Measurements from ENCODE around the gene TMEM14C. TPM values are rescaled to one million over a fixed set of nuclear protein-coding genes. Genes with fewer than 3 reads are reported as not detected.
"Not testable (repeated sequence)": the region's sequence is repeated elsewhere in the genome, so short reads cannot be mapped to it uniquely, and the experiment has no call there.

Gene TMEM14C
- polyA plus RNA-seq, 1 donor from 2014 or later: 124 TPM

GRCh38 chr6:10740061-10740460 is 17.2 kb downstream of the TMEM14C start:
- no peaks in the 10 kb centered on the region for H3K9me2 ChIP-seq (ENCODE audit: insufficient read depth, low read length)
- no peak for TF ChIP-seq MXI1 (conservative IDR thresholded peaks at IDR 0.05; ENCODE audit: poor library complexity, severe bottlenecking)
- TF ChIP-seq, protein P1, sequence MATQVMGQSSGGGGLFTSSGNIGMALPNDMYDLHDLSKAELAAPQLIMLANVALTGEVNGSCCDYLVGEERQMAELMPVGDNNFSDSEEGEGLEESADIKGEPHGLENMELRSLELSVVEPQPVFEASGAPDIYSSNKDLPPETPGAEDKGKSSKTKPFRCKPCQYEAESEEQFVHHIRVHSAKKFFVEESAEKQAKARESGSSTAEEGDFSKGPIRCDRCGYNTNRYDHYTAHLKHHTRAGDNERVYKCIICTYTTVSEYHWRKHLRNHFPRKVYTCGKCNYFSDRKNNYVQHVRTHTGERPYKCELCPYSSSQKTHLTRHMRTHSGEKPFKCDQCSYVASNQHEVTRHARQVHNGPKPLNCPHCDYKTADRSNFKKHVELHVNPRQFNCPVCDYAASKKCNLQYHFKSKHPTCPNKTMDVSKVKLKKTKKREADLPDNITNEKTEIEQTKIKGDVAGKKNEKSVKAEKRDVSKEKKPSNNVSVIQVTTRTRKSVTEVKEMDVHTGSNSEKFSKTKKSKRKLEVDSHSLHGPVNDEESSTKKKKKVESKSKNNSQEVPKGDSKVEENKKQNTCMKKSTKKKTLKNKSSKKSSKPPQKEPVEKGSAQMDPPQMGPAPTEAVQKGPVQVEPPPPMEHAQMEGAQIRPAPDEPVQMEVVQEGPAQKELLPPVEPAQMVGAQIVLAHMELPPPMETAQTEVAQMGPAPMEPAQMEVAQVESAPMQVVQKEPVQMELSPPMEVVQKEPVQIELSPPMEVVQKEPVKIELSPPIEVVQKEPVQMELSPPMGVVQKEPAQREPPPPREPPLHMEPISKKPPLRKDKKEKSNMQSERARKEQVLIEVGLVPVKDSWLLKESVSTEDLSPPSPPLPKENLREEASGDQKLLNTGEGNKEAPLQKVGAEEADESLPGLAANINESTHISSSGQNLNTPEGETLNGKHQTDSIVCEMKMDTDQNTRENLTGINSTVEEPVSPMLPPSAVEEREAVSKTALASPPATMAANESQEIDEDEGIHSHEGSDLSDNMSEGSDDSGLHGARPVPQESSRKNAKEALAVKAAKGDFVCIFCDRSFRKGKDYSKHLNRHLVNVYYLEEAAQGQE (IDR thresholded peaks at IDR 0.05; ENCODE audit: borderline replicate concordance): no peak
- no peak for TF ChIP-seq RAD21 (conservative IDR thresholded peaks at IDR 0.05)
- no peak for TF ChIP-seq SMC3 (conservative IDR thresholded peaks at IDR 0.05; ENCODE audit: poor library complexity)
- no peak for TF ChIP-seq TAF1 (IDR thresholded peaks at IDR 0.05; ENCODE audit: low read depth)
- TF ChIP-seq EP300 (conservative IDR thresholded peaks at IDR 0.05; ENCODE audit: poor library complexity, severe bottlenecking): no peak
- no peak overlapping the region for H3K27ac ChIP-seq (ENCODE audit: low read length)
- H3K4me2 ChIP-seq (ENCODE audit: low read length): no peak overlapping the region
- no peaks in the 10 kb centered on the region for H4K20me1 ChIP-seq (ENCODE audit: insufficient read depth)
- no peaks in the 10 kb centered on the region for H3K27me3 ChIP-seq (ENCODE audit: insufficient read depth, low read depth, low read length)
- no peak overlapping the region for H3K4me3 ChIP-seq (ENCODE audit: low read length)
- no peaks in the 10 kb centered on the region for H3K9me3 ChIP-seq (ENCODE audit: low read length)
- H3F3A ChIP-seq (ENCODE audit: insufficient read depth, low read length, poor library complexity, severe bottlenecking): no peaks in the 10 kb centered on the region
- no peaks in the 10 kb centered on the region for H3K79me2 ChIP-seq (replicated peaks; ENCODE audit: insufficient read depth, low read length)
- no peak overlapping the region for H3K9ac ChIP-seq (ENCODE audit: low read length)
- no peak overlapping the region for H2AFZ ChIP-seq (ENCODE audit: low read depth, low read length)
- no peaks in the 10 kb centered on the region for H3K36me3 ChIP-seq (ENCODE audit: insufficient read depth, low read length)

- not testable (repeated sequence) for H3F3A ChIP-seq (ENCODE audit: insufficient read depth, low read length, poor library complexity, severe bottlenecking); H2AFZ ChIP-seq (ENCODE audit: low read depth, low read length); H3K4me3 ChIP-seq (ENCODE audit: low read length); H3K9ac ChIP-seq (ENCODE audit: low read length); H3K9me2 ChIP-seq (ENCODE audit: insufficient read depth, low read length); H3K79me2 ChIP-seq (replicated peaks; ENCODE audit: insufficient read depth, low read length); H3K36me3 ChIP-seq (ENCODE audit: insufficient read depth, low read length); H3K27me3 ChIP-seq (ENCODE audit: insufficient read depth, low read depth, low read length); H3K27ac ChIP-seq (ENCODE audit: low read length); H4K20me1 ChIP-seq (ENCODE audit: insufficient read depth); H3K9me3 ChIP-seq (ENCODE audit: low read length); H3K4me2 ChIP-seq (ENCODE audit: low read length)
Measured at GRCh38 chr6:10741643-10742042, 18.8 kb downstream of the TMEM14C start.

- H4K20me1 ChIP-seq (ENCODE audit: insufficient read depth): no peaks in the 10 kb centered on the region
- H3K9me3 ChIP-seq (ENCODE audit: low read length): no peaks in the 10 kb centered on the region
- no peaks in the 10 kb centered on the region for H3K9me2 ChIP-seq (ENCODE audit: insufficient read depth, low read length)
- no peak overlapping the region for H3K27ac ChIP-seq (ENCODE audit: low read length)
- no peak overlapping the region for H3K4me2 ChIP-seq (ENCODE audit: low read length)
- H3K4me3 ChIP-seq (ENCODE audit: low read length): no peak overlapping the region
- no peaks in the 10 kb centered on the region for H3K36me3 ChIP-seq (ENCODE audit: insufficient read depth, low read length)
- no peaks in the 10 kb centered on the region for H3F3A ChIP-seq (ENCODE audit: insufficient read depth, low read length, poor library complexity, severe bottlenecking)
- H3K27me3 ChIP-seq (ENCODE audit: insufficient read depth, low read depth, low read length): no peaks in the 10 kb centered on the region
- no peak overlapping the region for H2AFZ ChIP-seq (ENCODE audit: low read depth, low read length)
- TF ChIP-seq MXI1 (conservative IDR thresholded peaks at IDR 0.05; ENCODE audit: poor library complexity, severe bottlenecking) (no peak), EZH2 (IDR thresholded peaks at IDR 0.05; ENCODE audit: borderline replicate concordance, insufficient read depth, low read length, poor library complexity, severe bottlenecking) (no peak), RAD21 (conservative IDR thresholded peaks at IDR 0.05) (no peak), SMC3 (conservative IDR thresholded peaks at IDR 0.05; ENCODE audit: poor library complexity) (no peak), TAF1 (IDR thresholded peaks at IDR 0.05; ENCODE audit: low read depth) (no peak), POLR2AphosphoS5 (IDR thresholded peaks at IDR 0.05) (no peak), EP300 (conservative IDR thresholded peaks at IDR 0.05; ENCODE audit: poor library complexity, severe bottlenecking) (no peak)
- TF ChIP-seq, protein P1 (IDR thresholded peaks at IDR 0.05; ENCODE audit: borderline replicate concordance): no peak
- TF ChIP-seq, protein P2, sequence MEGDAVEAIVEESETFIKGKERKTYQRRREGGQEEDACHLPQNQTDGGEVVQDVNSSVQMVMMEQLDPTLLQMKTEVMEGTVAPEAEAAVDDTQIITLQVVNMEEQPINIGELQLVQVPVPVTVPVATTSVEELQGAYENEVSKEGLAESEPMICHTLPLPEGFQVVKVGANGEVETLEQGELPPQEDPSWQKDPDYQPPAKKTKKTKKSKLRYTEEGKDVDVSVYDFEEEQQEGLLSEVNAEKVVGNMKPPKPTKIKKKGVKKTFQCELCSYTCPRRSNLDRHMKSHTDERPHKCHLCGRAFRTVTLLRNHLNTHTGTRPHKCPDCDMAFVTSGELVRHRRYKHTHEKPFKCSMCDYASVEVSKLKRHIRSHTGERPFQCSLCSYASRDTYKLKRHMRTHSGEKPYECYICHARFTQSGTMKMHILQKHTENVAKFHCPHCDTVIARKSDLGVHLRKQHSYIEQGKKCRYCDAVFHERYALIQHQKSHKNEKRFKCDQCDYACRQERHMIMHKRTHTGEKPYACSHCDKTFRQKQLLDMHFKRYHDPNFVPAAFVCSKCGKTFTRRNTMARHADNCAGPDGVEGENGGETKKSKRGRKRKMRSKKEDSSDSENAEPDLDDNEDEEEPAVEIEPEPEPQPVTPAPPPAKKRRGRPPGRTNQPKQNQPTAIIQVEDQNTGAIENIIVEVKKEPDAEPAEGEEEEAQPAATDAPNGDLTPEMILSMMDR (IDR thresholded peaks at IDR 0.05; ENCODE audit: poor library complexity, severe bottlenecking): no peak
- H3K79me2 ChIP-seq (replicated peaks; ENCODE audit: insufficient read depth, low read length): no peaks in the 10 kb centered on the region
- H3K9ac ChIP-seq (ENCODE audit: low read length): no peak overlapping the region
Measured at GRCh38 chr6:10742251-10742650, 19.4 kb downstream of the TMEM14C start.

Data from neural cell (in vitro differentiated cells).